ENCODE data around the gene INTS12.

INTS12 gene

GRCh38 chr4:105644257-105644656 lies 64.2 kb downstream of the INTS12 start:
- FAIRE-seq = no peak

GRCh38 chr4:105641845-105642244 lies 66.6 kb downstream of the INTS12 start:
- FAIRE-seq (no peak), DNase-seq (ENCODE audit: insufficient read length, low spot score) (no peak)
- TF ChIP-seq, protein P1, sequence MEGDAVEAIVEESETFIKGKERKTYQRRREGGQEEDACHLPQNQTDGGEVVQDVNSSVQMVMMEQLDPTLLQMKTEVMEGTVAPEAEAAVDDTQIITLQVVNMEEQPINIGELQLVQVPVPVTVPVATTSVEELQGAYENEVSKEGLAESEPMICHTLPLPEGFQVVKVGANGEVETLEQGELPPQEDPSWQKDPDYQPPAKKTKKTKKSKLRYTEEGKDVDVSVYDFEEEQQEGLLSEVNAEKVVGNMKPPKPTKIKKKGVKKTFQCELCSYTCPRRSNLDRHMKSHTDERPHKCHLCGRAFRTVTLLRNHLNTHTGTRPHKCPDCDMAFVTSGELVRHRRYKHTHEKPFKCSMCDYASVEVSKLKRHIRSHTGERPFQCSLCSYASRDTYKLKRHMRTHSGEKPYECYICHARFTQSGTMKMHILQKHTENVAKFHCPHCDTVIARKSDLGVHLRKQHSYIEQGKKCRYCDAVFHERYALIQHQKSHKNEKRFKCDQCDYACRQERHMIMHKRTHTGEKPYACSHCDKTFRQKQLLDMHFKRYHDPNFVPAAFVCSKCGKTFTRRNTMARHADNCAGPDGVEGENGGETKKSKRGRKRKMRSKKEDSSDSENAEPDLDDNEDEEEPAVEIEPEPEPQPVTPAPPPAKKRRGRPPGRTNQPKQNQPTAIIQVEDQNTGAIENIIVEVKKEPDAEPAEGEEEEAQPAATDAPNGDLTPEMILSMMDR (IDR thresholded peaks at IDR 0.05; ENCODE audit: insufficient read depth, missing control alignments) = no peak

More at GRCh38 chr4:105644257-105644656, 64.2 kb downstream of the INTS12 start:
- TF ChIP-seq, protein P1 (IDR thresholded peaks at IDR 0.05; ENCODE audit: insufficient read depth, missing control alignments) = no peak
- no peak for DNase-seq (ENCODE audit: insufficient read length, low spot score)

DNA sequence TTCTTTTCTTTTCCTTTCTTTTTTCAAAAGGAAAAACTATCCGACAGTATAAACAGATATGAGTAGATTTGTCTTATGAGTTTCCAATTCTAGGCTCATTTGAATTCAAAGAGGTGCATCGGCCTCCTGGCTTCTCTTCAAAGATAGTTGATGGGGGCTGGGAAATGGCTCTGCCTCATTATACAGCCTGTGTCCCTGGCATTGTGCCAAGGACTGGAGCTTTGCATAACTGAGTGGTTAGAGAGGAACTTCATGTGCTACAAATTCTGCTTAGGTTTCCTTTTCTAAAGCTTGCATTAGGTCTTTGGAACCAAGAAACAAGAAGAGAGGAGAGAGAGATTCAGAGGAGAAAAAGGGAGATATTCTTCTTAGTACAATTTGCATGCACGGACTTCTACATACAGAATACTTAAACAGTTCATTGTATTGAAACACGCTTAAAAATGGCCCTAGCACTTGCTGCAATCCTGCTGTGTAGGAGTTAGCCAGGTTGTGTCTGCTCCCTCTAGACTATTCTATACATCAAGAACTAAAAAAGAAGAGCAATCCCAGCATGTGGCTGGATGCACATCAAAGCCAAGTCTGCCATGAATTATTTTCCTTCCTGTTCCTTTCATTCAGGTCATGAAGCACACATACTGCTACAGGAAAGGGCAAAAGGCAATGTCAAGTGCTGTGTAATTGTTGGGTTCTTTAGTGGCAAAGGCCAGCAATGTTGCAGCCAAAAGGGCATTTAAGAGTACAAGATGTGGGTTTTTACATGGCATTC lies 70.9 kb downstream of the INTS12 start:
- TF ChIP-seq, protein P1 (IDR thresholded peaks at IDR 0.05; ENCODE audit: insufficient read depth, missing control alignments) = no peak
- DNase-seq (ENCODE audit: insufficient read length, low spot score) = no peak
- no peak for FAIRE-seq

DNA sequence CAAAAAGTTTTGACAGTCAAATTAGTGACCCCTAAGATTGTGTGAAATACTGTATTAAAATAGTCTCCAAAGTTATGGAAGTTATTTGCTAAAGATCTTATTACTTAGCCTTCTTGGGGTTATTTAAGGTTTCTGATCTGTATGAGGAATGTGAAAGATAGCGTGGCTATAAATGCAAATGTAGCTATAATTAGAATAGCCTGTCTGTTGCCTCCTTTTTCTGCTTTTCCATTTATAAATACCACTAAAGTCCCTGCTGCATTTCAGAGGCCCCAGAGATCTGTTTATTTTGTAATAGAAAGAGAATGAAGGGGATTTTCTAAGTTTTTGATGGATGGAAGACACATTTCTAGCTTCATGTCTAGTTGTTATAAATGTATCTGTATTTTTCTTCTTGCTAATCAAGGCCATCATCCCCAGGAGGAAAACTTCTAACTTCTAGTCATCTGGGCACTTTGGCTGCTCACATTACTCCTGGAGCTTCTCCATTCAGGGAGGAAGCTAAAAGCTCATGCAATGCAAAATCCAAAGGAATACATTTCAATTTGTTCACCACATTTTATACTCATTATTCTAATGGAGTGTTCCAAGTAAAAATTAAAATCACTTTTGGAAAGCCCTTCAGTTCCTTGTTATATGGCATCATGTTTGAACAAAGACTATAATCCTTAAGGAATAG lies 73.9 kb downstream of the INTS12 start:
- TF ChIP-seq, protein P1 (IDR thresholded peaks at IDR 0.05; ENCODE audit: insufficient read depth, missing control alignments) = no peak
- no peak for FAIRE-seq
- no peak for DNase-seq (ENCODE audit: insufficient read length, low spot score)

DNA sequence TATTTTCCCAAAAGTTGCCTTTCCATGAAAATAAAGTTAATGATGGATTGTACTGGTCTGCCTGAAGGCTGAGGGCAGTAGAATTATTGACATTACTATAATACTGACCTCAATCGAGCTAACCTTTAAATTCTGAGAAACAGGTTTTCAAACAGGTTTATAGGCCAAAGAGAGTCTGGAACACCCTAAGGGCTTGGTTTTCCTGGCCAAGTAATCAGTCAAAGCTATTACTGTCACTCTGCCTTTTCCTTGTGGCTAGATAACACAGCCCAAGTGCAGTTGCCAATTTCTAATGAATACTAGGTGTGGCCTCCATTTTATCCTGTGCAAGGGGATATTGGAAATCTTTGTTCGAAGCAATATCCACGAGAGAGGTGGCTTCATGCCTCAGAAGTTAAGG lies 75.2 kb downstream of the INTS12 start:
- FAIRE-seq (no peak), DNase-seq (ENCODE audit: insufficient read length, low spot score) (no peak)

More for the DNA sequence above, 75.2 kb downstream of the INTS12 start:
- TF ChIP-seq, protein P1 (IDR thresholded peaks at IDR 0.05; ENCODE audit: insufficient read depth, missing control alignments) = no peak

All from D721Med (cell line).